HepG2 (cell line): Measurements from ENCODE around the gene PNRC1. TPM values are rescaled to one million over a fixed set of nuclear protein-coding genes. Genes with fewer than 3 reads are reported as not detected.

ENCODE experiments used
- ATAC-seq: fragments of 200-7000 bp; cut with Tn5 transposase; 3 replicates; pipeline ENCODE4 v1.9.1; 2020; ENCODE audit warnings: mild to moderate bottlenecking, moderate library complexity
- BruUV-seq: library from RNA; stranded (reverse); fragments of 400-500 nt; replicated peaks from 2 replicates; lab custom pipeline; 2021; lab: Mats Ljungman, UMichigan
- CTCF ChIA-PET: fragments of 300-600 bp; formaldehyde crosslinking; extraction: SDS; loops from one replicate; lab custom pipeline; 2021; ENCODE audit warnings: low total read pairs, inconsistent platforms, low intra/inter-chr PET ratio; lab: Yijun Ruan, JAX
- POLR2A ChIA-PET: fragments of 350-600 bp; sonication (Branson Sonifier 250); formaldehyde crosslinking; loops from one replicate; lab custom pipeline; 2020; ENCODE audit warnings: antibody characterized with exemption, inconsistent platforms; lab: Yijun Ruan, JAX
- DNase-seq: peaks from one replicate; pipeline ENCODE4 v3.0.0-alpha.2; 2015; ENCODE audit warnings: low spot score
- FAIRE-seq: peaks from 3 replicates; lab custom pipeline; 2011; peaks lifted over from hg19 to GRCh38; lab: Jason Lieb, UNC
- H2AFZ ChIP-seq: one replicate; pipeline ENCODE4 v1.6.1; 2011; ENCODE audit warnings: low read length, inconsistent platforms
- H3K27ac ChIP-seq: fragments of 300-600 bp; 3 replicates; pipeline ENCODE4 v1.8.0; 2011; ENCODE audit warnings: mixed run types, mild to moderate bottlenecking, mixed read lengths, low read length, inconsistent platforms; ENCODE audit not compliant: insufficient read depth; ENCODE audit errors: extremely low read length
- H3K27me3 ChIP-seq, 2 experiments: fragments of 200-600 bp in 1 of 2; 2 replicates in 1 of 2; 3 replicates in 1 of 2; pipeline versions ENCODE4 v1.6.0 to v1.8.0; 2011; ENCODE audit warnings: low read length in 2 of 2, mild to moderate bottlenecking in 2 of 2, moderate library complexity in 2 of 2, inconsistent platforms in 1 of 2; ENCODE audit not compliant: insufficient read depth in 2 of 2, control insufficient read depth in 1 of 2
- H3K36me3 ChIP-seq, 2 experiments: fragments of 200-600 bp in 1 of 2; replicated peaks in 1 of 2; 2 replicates in 1 of 2; 3 replicates in 1 of 2; pipeline versions ENCODE4 v1.5.1 to v1.8.0; 2011; ENCODE audit warnings: low read length in 2 of 2, inconsistent platforms in 1 of 2; ENCODE audit not compliant: insufficient read depth in 2 of 2, control insufficient read depth in 1 of 2
- H3K4me1 ChIP-seq: 2 replicates; pipeline ENCODE4 v1.5.1; 2012; ENCODE audit warnings: low read length, inconsistent platforms; ENCODE audit not compliant: insufficient read depth
- H3K4me2 ChIP-seq: 2 replicates; pipeline ENCODE4 v1.6.0; 2011; ENCODE audit warnings: low read depth, low read length, inconsistent platforms
- H3K4me3 ChIP-seq, 3 experiments: fragments of 200-600 bp in 1 of 3; sonication (generic), shearing (Covaris generic) in 1 of 3; replicated peaks in 1 of 3; 2 replicates each; pipeline ENCODE4 v1.5.1; 2011 to 2016; ENCODE audit warnings: low read length in 3 of 3, inconsistent platforms in 2 of 3, low read depth in 2 of 3, mild to moderate bottlenecking in 2 of 3, control low read depth in 1 of 3, mixed read lengths in 1 of 3; ENCODE audit not compliant: insufficient read depth in 1 of 3
- H3K79me2 ChIP-seq: one replicate; pipeline ENCODE4 v1.6.1; 2011; ENCODE audit warnings: low read length, inconsistent platforms; ENCODE audit not compliant: insufficient read depth
- H3K9ac ChIP-seq: 2 replicates; pipeline ENCODE4 v1.6.0; 2011; ENCODE audit warnings: mild to moderate bottlenecking, low read depth, low read length, inconsistent platforms; ENCODE audit not compliant: insufficient read depth
- H3K9me3 ChIP-seq: 2 replicates; pipeline ENCODE4 v1.5.1; 2012; ENCODE audit warnings: mild to moderate bottlenecking, low read length
- H4K20me1 ChIP-seq: 2 replicates; pipeline ENCODE4 v1.6.0; 2011; ENCODE audit warnings: inconsistent platforms, mild to moderate bottlenecking, low read length, moderate library complexity; ENCODE audit not compliant: insufficient read depth
- EZH2 ChIP-seq: conservative IDR thresholded peaks from 2 replicates; pipeline ENCODE4 v1.6.1; 2012; ENCODE audit warnings: mild to moderate bottlenecking, low read depth, low read length, moderate library complexity
- KAT2B ChIP-seq: fragments of 150-350 bp; IDR thresholded peaks from 2 replicates; pipeline ENCODE4 v1.6.1; 2014; ENCODE audit warnings: low read depth, low read length, borderline replicate concordance
- KAT7 ChIP-seq: IDR thresholded peaks from 2 replicates; pipeline ENCODE4 v1.6.1; 2018; ENCODE audit warnings: borderline replicate concordance, missing compliant biosample characterization
- KLF15 ChIP-seq: sonication (generic); formaldehyde crosslinking; IDR thresholded peaks from 2 replicates; pipeline ENCODE4 v1.8.1; 2023; ENCODE audit warnings: borderline replicate concordance, mild to moderate bottlenecking, inconsistent platforms, missing genetic modification reagents, mixed read lengths
- POLR2AphosphoS5 ChIP-seq: IDR thresholded peaks from 2 replicates; pipeline ENCODE4 v1.6.1; 2012; ENCODE audit warnings: low read depth, low read length
- ZBTB7B ChIP-seq: sonication (generic); formaldehyde crosslinking; IDR thresholded peaks from 2 replicates; pipeline ENCODE4 v1.4.0; 2020; ENCODE audit warnings: missing genetic modification reagents
- ZFP36L2 ChIP-seq: sonication (generic); formaldehyde crosslinking; IDR thresholded peaks from 2 replicates; pipeline ENCODE4 v1.4.0; 2020; ENCODE audit warnings: missing genetic modification reagents
- ZNF326 ChIP-seq: sonication (generic); formaldehyde crosslinking; IDR thresholded peaks from 2 replicates; pipeline ENCODE4 v1.4.0; 2020; ENCODE audit warnings: missing genetic modification reagents, borderline replicate concordance
- ZNF570 ChIP-seq: sonication (generic); formaldehyde crosslinking; IDR thresholded peaks from 2 replicates; pipeline ENCODE4 v1.4.0; 2020; ENCODE audit warnings: mild to moderate bottlenecking, missing genetic modification reagents, borderline replicate concordance
- ZNF678 ChIP-seq: sonication (generic); formaldehyde crosslinking; IDR thresholded peaks from 2 replicates; pipeline ENCODE4 v1.4.0; 2020; ENCODE audit warnings: mild to moderate bottlenecking, missing genetic modification reagents
- ZNF777 ChIP-seq: sonication (generic); formaldehyde crosslinking; IDR thresholded peaks from 2 replicates; pipeline ENCODE4 v1.4.0; 2020; ENCODE audit warnings: missing genetic modification reagents
- WGBS: methylation state at CpG from one replicate; pipeline ENCODE4 v1.1.6; 2017; ENCODE audit warnings: low lambda C conversion rate; 5-methylcytosine and 5-hydroxymethylcytosine counted together
- in situ Hi-C: cut with HindIII; loops from 2 replicates; pipeline ENCODE4 v1.10.0; 2017; ENCODE audit warnings: low pct_unique_long_range_greater_than_20kb; ENCODE audit not compliant: extremely low pct_ligation_motif_present
- intact Hi-C: fragments of 100-400 bp; cut with micrococcal nuclease; formaldehyde crosslinking; loops from one replicate; pipeline ENCODE4 v1.10.0; 2022; ENCODE audit not compliant: unreplicated experiment
- polyA plus RNA-seq, 8 experiments: library from polyadenylated mRNA; depleted of rRNA in 3 of 8; stranded (reverse) in 7 of 8; unstranded in 1 of 8; fragments of >200 nt; fragmentation: Illumina TruSeq in 4 of 8; extraction: Trizol in 4 of 8; gene quantifications; 2 replicates each; pipeline versions ENCODE4 v1.2.1 to v1.2.3, GENCODE V29; 2011 to 2016; ENCODE audit warnings: low read depth in 4 of 8, missing spikeins in 1 of 8, mixed read lengths in 1 of 8; ENCODE audit not compliant: insufficient read depth in 1 of 8
- total RNA-seq, 5 experiments: library from RNA; depleted of rRNA; stranded (reverse); fragments of >200 nt; fragmentation: Illumina TruSeq; extraction: Trizol; gene quantifications; 2 replicates each; pipeline ENCODE4 v1.2.3, GENCODE V29; 2016; ENCODE audit warnings: low read depth in 1 of 5
- TF ChIP-seq, protein P1 (sequence below): sonication (generic); formaldehyde crosslinking; conservative IDR thresholded peaks from 2 replicates; pipeline ENCODE4 v1.4.0; 2020; ENCODE audit warnings: missing genetic modification reagents
- TF ChIP-seq, protein P2 (sequence below): sonication (generic); formaldehyde crosslinking; IDR thresholded peaks from 2 replicates; pipeline ENCODE4 v1.5.0; 2020; ENCODE audit warnings: missing genetic modification reagents, mild to moderate bottlenecking, borderline replicate concordance
- TF ChIP-seq, protein P3 (sequence below): sonication (generic); formaldehyde crosslinking; conservative IDR thresholded peaks from 2 replicates; pipeline ENCODE4 v1.4.0; 2020; ENCODE audit warnings: missing genetic modification reagents
- TF ChIP-seq, protein P4 (sequence below): sonication (generic); formaldehyde crosslinking; IDR thresholded peaks from 2 replicates; pipeline ENCODE4 v1.5.0; 2020; ENCODE audit warnings: mild to moderate bottlenecking, low read depth, missing genetic modification reagents, borderline replicate concordance
- TF ChIP-seq, protein P5 (sequence below): sonication (generic); formaldehyde crosslinking; IDR thresholded peaks from 2 replicates; pipeline ENCODE4 v1.4.0; 2020; ENCODE audit warnings: missing genetic modification reagents, mild to moderate bottlenecking, borderline replicate concordance

The PNRC1 gene
- total and polyA plus RNA-seq, 2 of the 13 experiments (the other 11 are each of a cell fraction or from before 2014, with no cell fraction given) = 17.6 to 36.0 TPM

DNA sequence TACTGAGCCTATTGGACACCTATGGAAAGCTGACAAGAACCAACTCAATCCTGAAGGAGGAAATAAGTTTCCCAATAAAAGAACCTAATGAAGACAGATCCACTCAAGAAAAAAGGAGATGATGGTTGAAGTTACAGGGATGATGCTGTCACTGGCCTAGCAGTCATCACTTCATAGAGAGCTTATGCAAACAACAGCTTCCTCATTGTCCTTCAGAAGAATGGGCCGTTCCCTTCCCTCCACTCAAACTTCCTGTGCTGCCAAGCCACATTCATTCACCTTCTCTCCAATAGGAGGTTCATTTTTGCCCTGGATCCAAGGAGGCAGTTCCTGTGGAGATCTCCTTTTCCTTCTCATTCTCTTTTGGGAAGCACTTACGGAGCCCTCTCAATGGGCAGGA is 51.5 kb downstream of the PNRC1 start:
- H3K9me3 ChIP-seq = 0 out of 2 replicates have a peak, but pooled peaks cover 4% of the 10 kb centered on the region
- in situ Hi-C loops = no loop called here
- BruUV-seq = no TSS peak
- no peak overlapping the region for H2AFZ ChIP-seq
- intact Hi-C loops = no loop called here
- TF ChIP-seq KAT2B (no peak), KLF15 (CRISPR knock-in tag) (no peak), ZFP36L2 (no peak), ZNF678 (CRISPR knock-in tag) (no peak), ZNF570 (CRISPR knock-in tag) (no peak), ZNF777 (CRISPR knock-in tag) (no peak), POLR2AphosphoS5 (no peak), EZH2 (no peak), ZNF326 (CRISPR knock-in tag) (no peak), ZBTB7B (CRISPR knock-in tag) (no peak), KAT7 (CRISPR knock-in tag) (no peak)
- TF ChIP-seq, protein P1, sequence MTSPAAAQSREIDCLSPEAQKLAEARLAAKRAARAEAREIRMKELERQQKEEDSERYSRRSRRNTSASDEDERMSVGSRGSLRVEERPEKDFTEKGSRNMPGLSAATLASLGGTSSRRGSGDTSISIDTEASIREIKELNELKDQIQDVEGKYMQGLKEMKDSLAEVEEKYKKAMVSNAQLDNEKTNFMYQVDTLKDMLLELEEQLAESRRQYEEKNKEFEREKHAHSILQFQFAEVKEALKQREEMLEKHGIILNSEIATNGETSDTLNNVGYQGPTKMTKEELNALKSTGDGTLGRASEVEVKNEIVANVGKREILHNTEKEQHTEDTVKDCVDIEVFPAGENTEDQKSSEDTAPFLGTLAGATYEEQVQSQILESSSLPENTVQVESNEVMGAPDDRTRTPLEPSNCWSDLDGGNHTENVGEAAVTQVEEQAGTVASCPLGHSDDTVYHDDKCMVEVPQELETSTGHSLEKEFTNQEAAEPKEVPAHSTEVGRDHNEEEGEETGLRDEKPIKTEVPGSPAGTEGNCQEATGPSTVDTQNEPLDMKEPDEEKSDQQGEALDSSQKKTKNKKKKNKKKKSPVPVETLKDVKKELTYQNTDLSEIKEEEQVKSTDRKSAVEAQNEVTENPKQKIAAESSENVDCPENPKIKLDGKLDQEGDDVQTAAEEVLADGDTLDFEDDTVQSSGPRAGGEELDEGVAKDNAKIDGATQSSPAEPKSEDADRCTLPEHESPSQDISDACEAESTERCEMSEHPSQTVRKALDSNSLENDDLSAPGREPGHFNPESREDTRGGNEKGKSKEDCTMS = no peak
- TF ChIP-seq, protein P2, sequence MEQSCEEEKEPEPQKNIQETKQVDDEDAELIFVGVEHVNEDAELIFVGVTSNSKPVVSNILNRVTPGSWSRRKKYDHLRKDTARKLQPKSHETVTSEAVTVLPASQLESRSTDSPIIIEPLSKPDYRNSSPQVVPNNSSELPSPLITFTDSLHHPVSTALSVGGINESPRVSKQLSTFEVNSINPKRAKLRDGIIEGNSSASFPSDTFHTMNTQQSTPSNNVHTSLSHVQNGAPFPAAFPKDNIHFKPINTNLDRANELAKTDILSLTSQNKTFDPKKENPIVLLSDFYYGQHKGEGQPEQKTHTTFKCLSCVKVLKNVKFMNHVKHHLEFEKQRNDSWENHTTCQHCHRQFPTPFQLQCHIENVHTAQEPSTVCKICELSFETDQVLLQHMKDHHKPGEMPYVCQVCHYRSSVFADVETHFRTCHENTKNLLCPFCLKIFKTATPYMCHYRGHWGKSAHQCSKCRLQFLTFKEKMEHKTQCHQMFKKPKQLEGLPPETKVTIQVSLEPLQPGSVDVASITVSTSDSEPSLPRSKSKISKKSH (CRISPR knock-in tag) = no peak
- TF ChIP-seq, protein P3, sequence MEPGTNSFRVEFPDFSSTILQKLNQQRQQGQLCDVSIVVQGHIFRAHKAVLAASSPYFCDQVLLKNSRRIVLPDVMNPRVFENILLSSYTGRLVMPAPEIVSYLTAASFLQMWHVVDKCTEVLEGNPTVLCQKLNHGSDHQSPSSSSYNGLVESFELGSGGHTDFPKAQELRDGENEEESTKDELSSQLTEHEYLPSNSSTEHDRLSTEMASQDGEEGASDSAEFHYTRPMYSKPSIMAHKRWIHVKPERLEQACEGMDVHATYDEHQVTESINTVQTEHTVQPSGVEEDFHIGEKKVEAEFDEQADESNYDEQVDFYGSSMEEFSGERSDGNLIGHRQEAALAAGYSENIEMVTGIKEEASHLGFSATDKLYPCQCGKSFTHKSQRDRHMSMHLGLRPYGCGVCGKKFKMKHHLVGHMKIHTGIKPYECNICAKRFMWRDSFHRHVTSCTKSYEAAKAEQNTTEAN (CRISPR knock-in tag) = no peak
- TF ChIP-seq, protein P4, sequence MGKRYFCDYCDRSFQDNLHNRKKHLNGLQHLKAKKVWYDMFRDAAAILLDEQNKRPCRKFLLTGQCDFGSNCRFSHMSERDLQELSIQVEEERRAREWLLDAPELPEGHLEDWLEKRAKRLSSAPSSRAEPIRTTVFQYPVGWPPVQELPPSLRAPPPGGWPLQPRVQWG (CRISPR knock-in tag) = no peak
- TF ChIP-seq, protein P5, sequence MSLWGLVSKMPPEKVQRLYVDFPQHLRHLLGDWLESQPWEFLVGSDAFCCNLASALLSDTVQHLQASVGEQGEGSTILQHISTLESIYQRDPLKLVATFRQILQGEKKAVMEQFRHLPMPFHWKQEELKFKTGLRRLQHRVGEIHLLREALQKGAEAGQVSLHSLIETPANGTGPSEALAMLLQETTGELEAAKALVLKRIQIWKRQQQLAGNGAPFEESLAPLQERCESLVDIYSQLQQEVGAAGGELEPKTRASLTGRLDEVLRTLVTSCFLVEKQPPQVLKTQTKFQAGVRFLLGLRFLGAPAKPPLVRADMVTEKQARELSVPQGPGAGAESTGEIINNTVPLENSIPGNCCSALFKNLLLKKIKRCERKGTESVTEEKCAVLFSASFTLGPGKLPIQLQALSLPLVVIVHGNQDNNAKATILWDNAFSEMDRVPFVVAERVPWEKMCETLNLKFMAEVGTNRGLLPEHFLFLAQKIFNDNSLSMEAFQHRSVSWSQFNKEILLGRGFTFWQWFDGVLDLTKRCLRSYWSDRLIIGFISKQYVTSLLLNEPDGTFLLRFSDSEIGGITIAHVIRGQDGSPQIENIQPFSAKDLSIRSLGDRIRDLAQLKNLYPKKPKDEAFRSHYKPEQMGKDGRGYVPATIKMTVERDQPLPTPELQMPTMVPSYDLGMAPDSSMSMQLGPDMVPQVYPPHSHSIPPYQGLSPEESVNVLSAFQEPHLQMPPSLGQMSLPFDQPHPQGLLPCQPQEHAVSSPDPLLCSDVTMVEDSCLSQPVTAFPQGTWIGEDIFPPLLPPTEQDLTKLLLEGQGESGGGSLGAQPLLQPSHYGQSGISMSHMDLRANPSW (CRISPR knock-in tag) = no peak
- H3K4me2 ChIP-seq = no peak overlapping the region
- no peak overlapping the region for H3K9ac ChIP-seq
- no peak for ATAC-seq
- peaks cover 0 to 1% of the 10 kb centered on the region in 2 experiments; a peak in 1 of 5 replicates for H3K27me3 ChIP-seq
- ChIA-PET POLR2A (interaction anchor here (1.6 kb wide), 1 partner anchor 14 kb away, joined by 7 read pairs; the partner anchor contains the start of gene PM20D2), CTCF (no interaction called here)
- FAIRE-seq = no peak
- H3K79me2 ChIP-seq = no peaks in the 10 kb centered on the region
- no peak overlapping the region for H3K27ac ChIP-seq
- H3K36me3 ChIP-seq = no peaks in the 10 kb centered on the region
- WGBS = 70% methylated on average over 2 of the region's 2 CpGs
- no peak for DNase-seq
- no peak overlapping the region for H3K4me3 ChIP-seq
- 0 out of 2 replicates have a peak, but pooled peaks cover 11% of the 10 kb centered on the region for H3K4me1 ChIP-seq
- H4K20me1 ChIP-seq = no peaks in the 10 kb centered on the region
